ENCODE results near the gene DCAF7.

Gene DCAF7, protein sequence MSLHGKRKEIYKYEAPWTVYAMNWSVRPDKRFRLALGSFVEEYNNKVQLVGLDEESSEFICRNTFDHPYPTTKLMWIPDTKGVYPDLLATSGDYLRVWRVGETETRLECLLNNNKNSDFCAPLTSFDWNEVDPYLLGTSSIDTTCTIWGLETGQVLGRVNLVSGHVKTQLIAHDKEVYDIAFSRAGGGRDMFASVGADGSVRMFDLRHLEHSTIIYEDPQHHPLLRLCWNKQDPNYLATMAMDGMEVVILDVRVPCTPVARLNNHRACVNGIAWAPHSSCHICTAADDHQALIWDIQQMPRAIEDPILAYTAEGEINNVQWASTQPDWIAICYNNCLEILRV

DNA sequence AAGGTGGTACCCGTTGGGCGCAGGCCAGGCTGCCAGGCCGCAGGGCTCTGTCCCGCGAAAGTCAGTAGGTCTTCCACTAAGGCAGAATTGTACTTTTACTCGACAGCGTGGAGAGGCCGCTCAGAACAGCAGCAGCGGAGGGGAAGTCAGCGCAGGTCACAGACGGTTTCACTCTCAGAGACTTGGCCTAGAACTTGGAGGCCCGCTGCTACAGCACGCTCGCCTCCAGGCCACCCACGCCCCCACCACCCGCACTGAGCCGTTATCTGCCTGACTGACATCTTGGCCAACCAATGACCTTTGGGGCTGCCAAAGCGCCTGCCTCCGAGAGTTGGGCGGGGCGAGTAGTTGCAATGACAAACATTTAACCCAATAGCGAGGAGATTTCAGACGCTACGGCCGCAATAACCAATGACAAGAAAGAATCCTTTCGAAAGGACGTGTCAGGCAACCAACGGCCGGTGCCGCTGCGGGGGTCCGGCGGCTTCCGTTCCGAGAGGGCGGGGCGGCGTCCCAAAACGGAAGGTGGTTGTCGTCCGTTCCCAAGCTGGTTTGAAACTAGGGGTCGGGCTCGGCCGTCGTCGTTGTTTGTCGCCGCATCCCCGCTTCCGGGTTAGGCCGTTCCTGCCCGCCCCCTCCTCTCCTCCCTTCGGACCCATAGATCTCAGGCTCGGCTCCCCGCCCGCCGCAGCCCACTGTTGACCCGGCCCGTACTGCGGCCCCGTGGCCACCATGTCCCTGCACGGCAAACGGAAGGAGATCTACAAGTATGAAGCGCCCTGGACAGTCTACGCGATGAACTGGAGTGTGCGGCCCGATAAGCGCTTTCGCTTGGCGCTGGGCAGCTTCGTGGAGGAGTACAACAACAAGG is at the start of gene DCAF7:
Gene DCAF7 (plus strand): TSS at position 532 of the 871 bp plus-strand sequence. CDS start 201 bp downstream, at position 733.
- DNase-seq: peak; percentile 99

DNA sequence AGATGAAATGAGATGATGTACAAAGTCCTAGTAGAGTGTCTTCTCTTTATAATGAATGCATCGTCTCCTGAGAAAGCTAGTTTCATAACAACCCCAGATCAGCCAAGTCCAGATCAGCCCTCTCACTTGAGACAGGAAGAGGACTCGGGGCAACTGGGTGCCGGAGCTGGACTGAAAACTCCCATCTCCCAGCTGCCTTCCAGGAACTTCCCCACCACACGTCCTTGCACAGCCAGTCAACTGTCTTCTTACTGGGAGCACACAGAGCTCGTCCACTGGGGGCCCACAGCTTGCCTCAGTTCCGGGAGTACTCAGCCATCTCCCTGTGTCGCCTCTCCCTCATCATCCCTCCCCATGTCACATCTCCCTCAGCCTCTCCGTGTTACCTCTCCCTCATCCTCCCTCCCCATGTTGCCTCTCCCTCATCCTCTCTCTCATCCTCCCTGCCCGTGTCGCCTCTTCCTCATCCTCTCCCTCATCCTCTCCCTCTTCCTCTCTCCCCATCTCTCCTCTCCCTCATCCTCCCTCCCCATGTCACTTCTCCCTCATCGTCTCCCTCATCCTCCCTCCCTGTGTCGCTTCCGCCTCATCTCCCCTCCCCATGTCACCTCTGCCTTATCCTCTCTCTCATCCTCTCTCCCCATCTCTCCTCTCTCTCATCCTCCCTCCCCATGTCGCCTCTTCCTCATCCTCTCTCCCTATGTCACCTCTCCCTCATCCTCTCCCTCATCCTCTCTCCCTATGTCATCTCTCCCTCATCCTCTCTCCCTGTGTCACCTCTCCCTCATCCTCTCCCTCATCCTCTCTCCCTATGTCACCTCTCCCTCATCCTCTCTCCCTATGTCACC is 49.5 kb upstream of the DCAF7 start:
- no peak for DNase-seq

DNA sequence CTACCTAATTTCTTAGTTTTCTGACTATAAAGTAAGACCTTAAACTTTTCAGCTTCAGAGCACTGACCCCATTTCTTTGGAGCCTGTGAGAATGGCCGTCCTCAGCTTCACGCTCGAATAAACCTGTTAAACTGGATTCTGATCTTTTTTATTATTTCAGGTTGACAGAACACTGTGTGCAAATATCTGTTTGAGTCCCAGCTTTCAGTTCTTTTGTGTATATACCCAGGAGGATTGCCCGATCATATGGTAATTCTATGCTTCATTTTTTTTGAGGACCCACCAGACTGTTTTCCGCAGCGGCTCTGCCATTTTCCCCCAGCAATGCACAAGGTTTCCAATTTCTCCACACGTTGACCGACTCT is 47.0 kb upstream of the DCAF7 start:
- DNase-seq: no peak

DNA sequence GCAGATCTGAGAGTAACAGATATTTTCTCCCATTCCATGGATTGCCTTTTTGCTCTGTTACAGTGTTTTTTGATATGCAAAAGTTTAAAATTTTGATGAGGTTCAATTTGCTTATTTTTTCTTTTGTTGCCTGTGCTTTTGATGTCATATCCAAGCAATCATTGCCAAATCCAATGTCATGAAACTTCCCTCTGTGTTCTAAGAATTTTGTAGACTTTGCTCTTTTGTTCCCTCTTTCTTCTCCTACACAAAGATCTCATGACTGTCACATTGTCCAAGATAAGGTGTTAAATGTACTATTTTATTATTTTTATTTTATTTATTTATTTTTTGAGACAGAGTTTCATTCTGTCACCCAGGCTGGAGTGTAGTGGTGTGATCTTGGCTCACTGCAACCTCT is 46.0 kb upstream of the DCAF7 start:
- DNase-seq: no peak

DNA sequence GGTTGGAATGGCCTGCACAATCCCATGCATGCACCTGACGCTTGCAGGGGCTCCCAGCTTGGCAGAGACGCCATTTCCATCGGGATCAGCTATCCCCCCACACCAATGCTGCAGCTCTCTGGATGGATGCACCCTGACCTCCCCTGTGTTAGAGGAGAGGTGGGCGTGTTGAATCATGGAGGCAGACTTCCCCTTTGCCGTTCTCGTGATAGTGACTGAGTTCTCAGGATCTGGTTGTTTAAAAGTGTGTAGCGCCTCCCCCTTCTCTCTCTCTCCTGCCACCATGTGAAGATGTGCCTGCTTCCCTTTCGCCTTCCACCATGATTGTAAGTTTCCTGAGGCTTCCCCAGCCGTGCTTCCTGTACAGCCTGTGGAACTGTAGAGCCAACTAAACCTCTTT is 44.9 kb upstream of the DCAF7 start:
- DNase-seq: no peak

DNA sequence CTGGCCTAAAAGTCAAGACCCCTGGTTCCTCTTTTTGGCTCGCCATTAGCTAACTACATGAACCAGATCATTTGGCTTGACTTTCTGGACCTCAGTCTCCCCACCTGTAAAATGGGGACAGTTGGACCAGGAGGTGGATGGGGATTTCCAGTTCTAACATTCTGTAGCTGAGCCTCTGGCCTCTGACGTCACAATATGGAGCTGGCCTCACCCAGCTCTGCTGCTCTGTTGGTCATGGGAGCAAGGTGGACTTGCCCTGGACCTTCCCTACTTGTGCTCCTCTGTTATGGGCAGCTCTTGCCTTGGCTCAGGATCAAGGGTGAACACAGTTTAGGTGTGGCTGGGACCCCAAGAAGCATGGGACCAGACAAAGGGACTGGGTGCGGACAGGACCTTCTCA is 43.6 kb upstream of the DCAF7 start:
- DNase-seq: no peak

DNA sequence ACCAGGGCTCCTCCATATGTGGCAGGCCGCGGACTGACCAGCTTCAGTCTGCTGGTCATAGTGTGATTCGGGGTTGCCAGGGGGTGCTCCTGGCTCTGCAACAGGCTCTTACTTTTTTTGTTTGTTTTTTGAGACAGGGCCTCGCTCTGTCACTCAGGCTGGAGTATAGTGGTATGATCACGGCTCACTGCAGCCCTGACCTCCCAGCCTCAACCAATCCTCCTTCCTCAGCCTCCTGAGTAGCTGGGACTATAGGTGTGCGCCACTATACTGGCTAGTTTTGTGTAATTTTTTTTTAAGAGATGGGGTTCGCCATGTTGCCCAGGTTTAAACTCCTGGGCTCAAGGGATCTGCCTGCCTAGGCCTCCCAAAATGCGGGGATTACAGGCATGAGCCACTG is 38.9 kb upstream of the DCAF7 start:
- no peak for DNase-seq

DNA sequence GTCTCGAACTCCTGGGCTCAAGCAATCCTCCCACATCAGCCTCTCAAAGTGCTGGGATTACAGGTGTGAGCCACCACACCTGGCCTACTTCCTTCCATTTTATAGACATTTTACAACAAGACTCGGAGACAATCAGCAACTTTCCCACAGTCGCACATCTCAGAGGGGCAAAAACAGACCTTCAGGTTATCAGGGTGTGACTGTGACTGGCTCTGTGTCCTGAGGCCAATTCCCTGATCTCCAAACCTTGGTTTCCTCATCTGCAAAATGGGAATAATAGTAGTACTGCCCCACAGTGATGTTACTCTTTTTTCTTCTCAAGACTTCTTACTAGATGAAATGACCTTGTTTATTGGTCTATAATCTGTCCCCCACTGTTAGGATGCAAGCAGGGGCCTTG is 37.9 kb upstream of the DCAF7 start:
- DNase-seq: no peak

DNA sequence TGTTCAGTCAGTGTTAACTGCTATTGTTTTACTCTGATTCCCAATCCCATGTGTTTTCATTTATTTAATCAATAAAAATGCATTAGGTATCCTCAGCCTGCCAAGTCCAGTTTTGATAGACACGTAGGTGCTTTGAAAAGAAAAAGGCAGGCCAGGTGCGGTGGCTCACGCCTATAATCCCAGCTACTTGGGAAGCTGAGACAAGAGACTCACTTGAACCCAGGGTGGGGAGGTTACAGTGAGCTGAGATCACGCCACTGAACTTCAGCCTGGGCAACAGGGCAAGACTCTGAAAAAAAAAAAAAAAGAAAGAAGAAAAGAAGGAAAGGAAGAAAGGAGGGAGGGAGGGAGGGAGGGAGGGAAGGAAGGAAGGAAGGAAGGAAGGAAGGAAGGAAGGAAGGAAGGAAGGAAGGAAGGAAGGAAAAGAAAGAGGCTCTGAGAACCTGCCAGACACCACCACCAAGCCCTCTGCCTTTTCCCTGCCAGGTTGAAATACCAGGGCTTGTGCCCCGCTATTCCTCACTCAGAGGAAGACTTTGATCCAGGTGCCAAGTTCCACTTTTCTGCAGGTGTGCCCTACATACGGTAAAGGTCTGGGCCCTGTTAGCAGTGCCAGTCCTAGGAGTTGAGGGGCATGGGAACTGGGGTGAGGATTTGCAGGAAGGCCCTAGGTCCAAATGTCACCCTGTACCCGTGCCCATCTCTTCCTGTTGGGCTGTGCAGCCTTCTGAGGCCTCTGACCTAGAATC is 37.2 kb upstream of the DCAF7 start:
- DNase-seq: no peak

DNA sequence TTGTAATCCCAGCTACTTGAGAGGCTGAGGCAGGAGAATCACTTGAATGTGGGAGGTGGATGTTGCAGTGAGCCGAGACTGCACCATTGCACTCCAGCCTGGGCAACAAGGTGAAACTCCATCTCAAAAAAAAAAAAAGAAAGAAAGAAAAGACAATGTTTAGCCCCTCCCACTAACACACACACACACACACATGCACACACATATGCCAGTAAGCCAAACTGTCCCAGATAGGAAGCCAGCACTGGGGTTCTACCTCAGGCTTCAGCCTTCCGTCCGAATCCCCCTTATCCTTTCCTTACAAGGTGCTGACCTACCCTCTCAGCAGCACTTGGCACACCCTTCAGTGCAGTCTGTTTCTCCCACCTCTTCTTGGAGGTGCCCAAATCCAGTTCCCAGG is 35.8 kb upstream of the DCAF7 start:
- no peak for DNase-seq

DNA sequence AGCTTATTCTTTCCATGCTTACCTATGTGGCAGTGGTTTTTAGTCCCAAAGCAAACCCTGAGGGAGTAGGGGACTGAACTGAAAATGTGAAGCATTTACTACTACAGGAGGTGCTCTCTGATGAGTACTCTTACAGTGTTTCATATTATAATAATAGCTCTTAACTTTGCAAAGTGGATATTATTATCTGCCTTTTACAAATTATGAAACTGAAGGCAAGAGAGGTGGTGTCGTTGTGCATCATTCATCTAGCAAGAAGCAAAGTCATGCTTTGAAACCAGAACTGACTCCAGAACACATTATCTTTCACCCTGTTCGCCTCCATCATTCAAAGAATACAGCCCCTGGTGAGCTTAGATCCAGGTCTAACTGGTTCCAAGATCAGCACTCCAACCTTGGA is 35.3 kb upstream of the DCAF7 start:
- DNase-seq: no peak

DNA sequence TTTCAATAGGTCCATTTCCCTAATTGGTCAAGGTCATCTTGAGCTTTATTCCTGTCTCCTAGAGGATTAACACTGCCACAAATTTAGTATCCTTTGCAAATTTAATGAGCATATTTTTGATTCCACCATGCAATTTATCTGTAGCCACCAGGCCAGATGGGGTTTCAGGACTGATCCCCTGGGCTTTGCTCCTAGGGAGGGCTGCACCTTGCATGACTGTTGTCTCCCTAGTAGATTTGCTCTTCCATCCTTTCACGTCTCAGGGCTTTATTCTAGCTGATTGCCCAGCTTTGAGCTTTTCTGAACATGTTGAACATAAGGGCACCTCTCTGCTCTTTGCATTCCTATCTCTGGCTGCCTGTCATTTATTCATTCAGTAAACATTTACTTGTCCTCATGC is 34.9 kb upstream of the DCAF7 start:
- DNase-seq: no peak

DNA sequence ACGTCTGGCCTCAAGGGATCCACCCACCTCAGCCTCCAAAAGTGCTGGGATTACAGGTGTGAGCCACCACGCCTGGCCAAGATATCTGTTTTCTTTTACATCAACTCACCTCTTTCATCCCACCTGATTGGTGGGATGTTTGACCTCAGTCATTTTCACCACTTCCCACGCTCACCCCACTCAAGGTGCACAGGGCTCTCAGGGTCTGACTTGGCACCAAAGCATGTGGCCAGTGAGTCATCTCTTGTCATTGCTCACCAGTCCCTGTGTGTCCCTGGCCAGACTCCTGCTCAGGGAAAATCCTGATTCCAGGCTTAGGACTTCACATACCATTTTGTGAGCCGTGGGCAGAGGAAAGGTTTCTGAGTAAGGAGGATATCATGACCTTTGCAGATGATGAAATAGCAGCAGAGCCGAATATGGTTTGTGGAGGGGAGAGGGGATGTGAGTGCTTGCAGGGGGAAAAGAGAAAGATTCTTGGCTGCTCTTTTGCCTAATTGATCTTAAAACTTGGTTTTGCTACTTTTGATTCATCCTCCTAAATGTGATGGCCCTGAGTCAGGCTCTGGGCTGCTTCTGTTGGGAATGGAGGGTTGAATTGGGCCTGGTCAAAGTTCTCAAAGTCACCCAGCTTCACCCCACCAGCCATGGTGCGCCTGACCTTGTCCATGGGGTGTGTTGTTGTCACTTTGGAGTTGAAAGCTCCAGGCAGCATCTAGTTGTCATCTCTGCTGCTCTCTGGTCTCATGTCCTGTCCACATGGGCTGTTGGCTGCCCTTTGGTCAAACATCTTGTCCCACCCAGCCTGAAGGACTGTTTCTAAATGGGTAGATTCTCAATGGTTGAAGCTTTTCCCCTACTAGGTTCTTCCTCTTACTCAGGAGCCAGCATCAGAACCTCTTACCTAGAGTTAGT is 33.1 kb upstream of the DCAF7 start:
- DNase-seq: peak; percentile 56

DNA sequence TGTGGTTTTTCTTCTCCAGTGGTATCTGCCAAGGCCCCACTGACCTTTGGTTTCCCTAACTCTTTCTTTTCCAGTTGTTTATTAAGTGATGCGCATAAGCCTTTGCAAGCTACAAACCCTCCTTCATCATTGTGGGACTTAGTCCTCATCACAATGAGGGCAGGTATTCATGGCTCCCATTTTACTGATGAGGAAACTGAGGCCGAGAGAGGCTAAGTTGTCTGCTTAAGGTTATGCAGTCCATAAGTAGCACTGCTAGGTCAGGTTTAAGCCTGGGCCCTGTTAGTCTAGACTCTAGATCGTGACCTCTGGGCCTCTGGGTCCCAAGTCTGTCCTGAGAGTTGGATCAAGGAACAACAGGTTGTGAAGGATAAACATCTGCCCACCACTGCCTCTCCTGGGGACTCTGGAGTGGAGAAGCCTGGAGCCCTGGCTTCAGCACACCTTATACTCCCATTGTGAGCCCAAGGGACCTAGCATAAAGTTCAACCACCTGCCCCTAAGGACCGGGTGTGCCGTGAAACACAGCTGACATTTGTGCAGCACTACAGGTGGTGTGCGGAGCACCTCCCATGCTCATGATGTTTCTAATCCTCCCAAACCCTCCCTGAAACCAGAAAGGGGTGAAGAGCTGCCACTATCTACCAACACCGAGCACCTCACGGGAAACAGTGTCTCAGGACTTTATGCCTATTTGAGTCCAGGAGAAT is 32.3 kb upstream of the DCAF7 start:
- DNase-seq: no peak

DNA sequence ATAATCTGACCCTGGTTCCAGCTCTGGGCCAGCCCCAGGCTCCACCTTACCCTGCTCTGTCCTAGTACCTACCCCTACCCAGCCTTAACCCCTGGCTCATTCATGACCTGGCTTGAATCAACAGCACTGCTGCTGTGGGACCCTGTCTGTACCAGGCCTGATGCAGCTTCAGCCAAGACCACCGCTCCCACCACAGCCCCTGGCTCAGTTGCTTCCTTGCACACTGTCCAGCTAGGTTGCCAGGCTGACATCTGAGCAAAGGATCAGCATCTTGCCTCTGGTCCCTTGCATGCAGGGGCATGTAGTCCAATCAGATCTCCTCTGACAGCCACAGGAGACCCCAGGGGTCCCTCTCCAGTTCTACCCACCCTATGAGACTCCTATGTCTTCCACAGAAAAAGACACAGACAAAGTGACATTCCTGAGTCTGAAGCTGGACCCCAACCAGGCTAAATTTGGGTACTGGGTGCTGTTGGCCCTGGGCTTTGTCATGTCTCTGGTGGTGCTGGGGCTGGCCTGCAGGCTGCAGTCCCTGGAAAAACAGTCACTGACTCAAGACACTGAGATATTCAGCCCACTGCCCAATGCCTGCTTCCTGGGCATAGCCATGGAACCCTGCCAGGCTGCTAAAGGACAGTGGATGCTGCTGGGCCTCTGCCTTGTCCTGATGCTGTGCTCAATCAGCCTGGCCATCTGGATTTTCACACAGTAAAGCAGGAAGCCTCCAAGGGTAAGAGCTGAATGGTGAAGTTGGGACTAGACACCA is 31.0 kb upstream of the DCAF7 start:
- no peak for DNase-seq

DNA sequence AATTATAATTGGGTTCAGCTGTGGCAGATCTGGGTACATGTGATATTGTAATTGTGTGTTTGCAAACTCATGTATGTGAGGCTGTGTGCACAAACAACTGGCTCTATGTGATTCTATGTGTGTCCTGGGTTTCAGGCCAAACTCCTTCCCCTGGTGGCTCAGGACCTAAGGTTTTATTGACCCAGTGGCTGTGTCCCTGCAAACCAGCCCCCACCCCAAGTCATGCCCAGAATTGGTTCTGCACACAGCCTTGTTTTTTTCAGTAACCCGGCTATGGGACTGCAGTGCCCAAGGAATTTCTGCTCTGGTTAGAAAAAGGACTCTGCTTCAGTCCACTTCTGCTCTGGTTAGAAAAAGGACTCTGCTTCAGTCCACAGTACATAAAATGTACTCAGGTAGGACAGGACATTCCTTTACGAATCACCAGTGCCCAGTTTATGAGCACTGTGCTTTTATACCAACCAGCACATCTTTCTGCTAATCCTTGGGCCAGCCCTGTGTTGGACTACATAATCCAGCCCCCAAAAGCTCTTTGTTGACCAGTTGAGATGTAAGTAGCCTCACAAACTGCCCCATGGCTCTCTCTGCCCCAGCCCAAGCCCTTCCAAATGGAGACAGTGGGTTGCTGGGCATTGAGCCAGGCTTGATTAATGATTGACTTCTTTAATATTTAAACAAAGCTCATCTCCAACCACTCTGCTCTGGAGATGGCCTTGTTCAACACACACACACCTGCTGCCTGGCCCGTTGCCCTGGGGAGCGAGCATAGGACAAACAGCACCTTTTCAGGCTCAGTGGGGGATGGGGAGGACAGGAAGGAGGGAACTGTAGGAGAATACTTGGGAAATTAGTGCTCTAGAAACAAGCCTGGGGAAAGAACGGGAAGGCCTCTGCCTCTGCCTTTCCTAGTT is 30.1 kb upstream of the DCAF7 start:
- no peak for DNase-seq

DNA sequence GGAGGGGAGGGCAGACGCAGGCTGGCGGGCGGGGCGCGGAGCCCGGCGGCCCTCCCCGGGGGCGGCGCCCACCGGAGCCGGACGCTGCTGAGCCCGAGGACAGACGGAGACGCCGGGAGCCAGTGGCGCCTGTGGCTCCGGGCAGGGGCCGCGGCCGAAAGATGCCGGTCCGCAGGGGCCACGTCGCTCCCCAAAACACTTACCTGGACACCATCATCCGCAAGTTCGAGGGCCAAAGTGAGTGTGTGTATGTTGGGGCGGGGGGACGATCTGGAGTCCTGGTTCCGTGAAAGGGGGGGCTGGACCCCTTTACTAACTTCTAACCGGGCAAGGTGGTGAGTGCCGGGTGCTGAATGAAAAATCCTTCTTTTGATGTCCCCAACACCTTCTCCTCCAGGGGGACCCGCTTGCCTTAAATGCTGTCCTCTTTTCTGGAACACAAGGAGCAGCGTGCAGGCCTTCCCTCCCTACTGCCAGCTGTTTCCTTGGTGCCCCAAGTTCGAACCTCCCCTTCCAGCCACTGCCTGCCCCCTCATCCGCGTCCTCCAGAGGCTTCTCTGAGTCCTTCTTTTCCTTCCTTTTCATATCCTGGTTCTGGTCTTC is 26.9 kb upstream of the DCAF7 start, which contains the start of gene KCNH6:
Gene KCNH6 (plus strand): TSS at position 106 of the 603 bp plus-strand sequence. CDS start 56 bp downstream, at position 162.
- DNase-seq: no peak

DNA sequence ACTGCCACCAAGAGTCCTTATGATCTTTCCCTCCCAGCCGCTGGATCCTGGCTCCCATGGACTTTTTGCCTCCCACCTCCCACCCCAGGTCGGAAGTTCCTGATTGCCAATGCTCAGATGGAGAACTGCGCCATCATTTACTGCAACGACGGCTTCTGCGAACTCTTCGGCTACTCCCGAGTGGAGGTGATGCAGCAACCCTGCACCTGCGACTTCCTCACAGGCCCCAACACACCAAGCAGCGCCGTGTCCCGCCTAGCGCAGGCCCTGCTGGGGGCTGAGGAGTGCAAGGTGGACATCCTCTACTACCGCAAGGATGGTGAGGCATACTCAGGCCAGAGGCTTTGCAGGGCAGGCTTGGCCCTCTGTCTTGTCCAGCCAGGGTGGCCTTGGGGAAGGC is 26.2 kb upstream of the DCAF7 start:
- no peak for DNase-seq
